IMR-90 (cell line): Measurements from ENCODE around the gene KCNK15. TPM values are rescaled to one million over a fixed set of nuclear protein-coding genes. Genes with fewer than 3 reads are reported as not detected.

Experiments
- ATAC-seq: fragments of 200-7000 bp; cut with Tn5 transposase; 2 replicates; pipeline ENCODE4 v1.9.1; 2020; ENCODE audit warnings: low read depth, mild to moderate bottlenecking, moderate library complexity
- BruUV-seq: library from RNA; stranded (reverse); fragments of 400-500 nt; replicated peaks from 2 replicates; lab custom pipeline; 2021; lab: Mats Ljungman, UMichigan
- CTCF ChIA-PET: fragments of 300-600 bp; formaldehyde crosslinking; extraction: SDS; loops from one replicate; lab custom pipeline; 2021; ENCODE audit warnings: antibody characterized with exemption; lab: Yijun Ruan, JAX
- POLR2A ChIA-PET: fragments of 300-600 bp; sonication (Branson Sonifier 250); formaldehyde crosslinking; loops from one replicate; lab custom pipeline; 2022; ENCODE audit warnings: antibody characterized with exemption; ENCODE audit not compliant: unreplicated experiment; lab: Charles Lee
- DNase-seq: peaks from one replicate; pipeline ENCODE4 v3.0.0; 2013
- H2AFZ ChIP-seq: replicated peaks from 2 replicates; pipeline ENCODE3; 2013; ENCODE audit warnings: low read length, mild to moderate bottlenecking; ENCODE audit not compliant: poor library complexity
- H2AK5ac ChIP-seq: 2 replicates; pipeline ENCODE4 v1.6.1; 2013; ENCODE audit warnings: low read depth, low read length, inconsistent platforms
- H2AK9ac ChIP-seq: replicated peaks from 2 replicates; pipeline ENCODE3; 2013; ENCODE audit warnings: mild to moderate bottlenecking, low read depth, low read length, moderate library complexity; ENCODE audit not compliant: poor library complexity
- H2BK120ac ChIP-seq: 2 replicates; pipeline ENCODE4 v1.6.1; 2013; ENCODE audit warnings: low read depth, low read length, inconsistent platforms
- H2BK15ac ChIP-seq: 3 replicates; pipeline ENCODE4 v1.6.1; 2013; ENCODE audit warnings: low read depth, low read length, inconsistent platforms
- H2BK20ac ChIP-seq: 2 replicates; pipeline ENCODE4 v1.6.1; 2013; ENCODE audit warnings: low read depth, mild to moderate bottlenecking, inconsistent platforms, low read length, moderate library complexity
- H2BK5ac ChIP-seq: 2 replicates; pipeline ENCODE4 v1.6.1; 2013; ENCODE audit warnings: mild to moderate bottlenecking, low read depth, low read length, inconsistent platforms; ENCODE audit not compliant: poor library complexity, severe bottlenecking
- H3K14ac ChIP-seq: replicated peaks from 2 replicates; pipeline ENCODE4 v1.6.1; 2013; ENCODE audit warnings: low read depth, low read length, inconsistent platforms
- H3K18ac ChIP-seq: 2 replicates; pipeline ENCODE4 v1.6.1; 2013; ENCODE audit warnings: low read depth, low read length, control low read depth
- H3K23ac ChIP-seq: 2 replicates; pipeline ENCODE4 v1.6.1; 2013; ENCODE audit warnings: low read depth, low read length, inconsistent platforms
- H3K27ac ChIP-seq: 2 replicates; pipeline ENCODE4 v1.5.1; 2013; ENCODE audit warnings: mild to moderate bottlenecking, control low read depth, low read length; ENCODE audit not compliant: insufficient read depth
- H3K27me3 ChIP-seq: 2 replicates; pipeline ENCODE4 v1.6.1; 2013; ENCODE audit warnings: low read length; ENCODE audit not compliant: control insufficient read depth, insufficient read depth
- H3K36me3 ChIP-seq: 2 replicates; pipeline ENCODE4 v1.6.1; 2013; ENCODE audit warnings: low read length, mixed read lengths; ENCODE audit not compliant: control insufficient read depth, insufficient read depth
- H3K4ac ChIP-seq: 2 replicates; pipeline ENCODE4 v1.6.1; 2013; ENCODE audit warnings: low read depth, low read length, inconsistent platforms
- H3K4me1 ChIP-seq: 2 replicates; pipeline ENCODE4 v1.6.1; 2013; ENCODE audit warnings: low read length, mixed read lengths; ENCODE audit not compliant: control insufficient read depth, insufficient read depth
- H3K4me2 ChIP-seq: 2 replicates; pipeline ENCODE4 v1.6.1; 2013; ENCODE audit warnings: low read depth, mild to moderate bottlenecking, control low read depth, low read length, moderate library complexity
- H3K4me3 ChIP-seq: 2 replicates; pipeline ENCODE4 v1.5.1; 2013; ENCODE audit warnings: low read depth, mild to moderate bottlenecking, control low read depth, low read length, moderate library complexity; ENCODE audit not compliant: insufficient read depth
- H3K56ac ChIP-seq: 2 replicates; pipeline ENCODE4 v1.6.1; 2013; ENCODE audit warnings: low read length, inconsistent platforms; ENCODE audit not compliant: insufficient read depth; ENCODE audit errors: extremely low read depth
- H3K79me1 ChIP-seq, 2 experiments: 2 replicates each; pipeline ENCODE4 v1.6.1; 2013; ENCODE audit warnings: low read length in 2 of 2, inconsistent platforms in 1 of 2, low read depth in 1 of 2
- H3K9ac ChIP-seq: 2 replicates; pipeline ENCODE4 v1.6.1; 2013; ENCODE audit warnings: low read depth, low read length, control low read depth
- H3K9me1 ChIP-seq: 2 replicates; pipeline ENCODE4 v1.6.1; 2013; ENCODE audit warnings: low read length, inconsistent platforms; ENCODE audit not compliant: insufficient read depth
- H3K9me3 ChIP-seq: 2 replicates; pipeline ENCODE4 v1.6.1; 2013; ENCODE audit warnings: low read length; ENCODE audit not compliant: control insufficient read depth, insufficient read depth
- H4K20me1 ChIP-seq: 2 replicates; pipeline ENCODE4 v1.6.1; 2013; ENCODE audit warnings: low read length, inconsistent platforms; ENCODE audit not compliant: insufficient read depth
- H4K5ac ChIP-seq: 2 replicates; pipeline ENCODE4 v1.6.1; 2013; ENCODE audit warnings: mild to moderate bottlenecking, low read depth, low read length, control low read depth
- H4K8ac ChIP-seq, 2 experiments: 2 replicates each; pipeline ENCODE4 v1.6.1; 2013; ENCODE audit warnings: low read depth in 2 of 2, low read length in 2 of 2, control low read depth in 1 of 2, inconsistent platforms in 1 of 2
- H4K91ac ChIP-seq: 2 replicates; pipeline ENCODE4 v1.6.1; 2013; ENCODE audit warnings: low read depth, low read length, inconsistent platforms; ENCODE audit not compliant: insufficient read depth
- BHLHE40 ChIP-seq: fragments of 150-350 bp; IDR thresholded peaks from 2 replicates; pipeline ENCODE4 v1.6.1; 2016; ENCODE audit warnings: mild to moderate bottlenecking, low read depth, low read length
- CEBPB ChIP-seq: IDR thresholded peaks from 2 replicates; pipeline ENCODE4 v1.6.1; 2012; ENCODE audit warnings: low read depth, low read length, improper control_type of control experiment
- FOS ChIP-seq: fragments of 150-350 bp; IDR thresholded peaks from 2 replicates; pipeline ENCODE4 v1.6.1; 2016; ENCODE audit warnings: low read depth, low read length
- MAFK ChIP-seq: IDR thresholded peaks from 2 replicates; pipeline ENCODE4 v1.6.1; 2012; ENCODE audit warnings: low read depth, low read length, improper control_type of control experiment
- MXI1 ChIP-seq: IDR thresholded peaks from 2 replicates; pipeline ENCODE4 v1.6.1; 2012; ENCODE audit warnings: low read depth, mild to moderate bottlenecking, low read length, moderate library complexity, borderline replicate concordance
- POLR2A ChIP-seq: IDR thresholded peaks from 2 replicates; pipeline ENCODE4 v1.6.1; 2012; ENCODE audit warnings: mild to moderate bottlenecking, low read depth, low read length
- WGBS, 2 experiments: methylation state at CpG; one replicate each; pipeline versions ENCODE4 v1.1.5 to v1.1.7; 2013; ENCODE audit warnings: missing lambda C conversion rate in 2 of 2; ENCODE audit not compliant: insufficient read length in 1 of 2; ENCODE audit errors: extremely low coverage in 2 of 2; 5-methylcytosine and 5-hydroxymethylcytosine counted together
- dilution Hi-C: fragments of 300-500 bp; cut with HindIII; formaldehyde crosslinking; loops from one replicate; pipeline ENCODE4 v1.14.3; 2018; ENCODE audit warnings: low sequenced_read_pairs; ENCODE audit not compliant: unreplicated experiment
- in situ Hi-C: fragments of 300-500 bp; cut with MboI; formaldehyde crosslinking; loops from 3 replicates; pipeline ENCODE4 v1.14.3; 2019; ENCODE audit warnings: low sequenced_read_pairs, inconsistent platforms, mixed read lengths
- intact Hi-C: fragments of 100-400 bp; cut with micrococcal nuclease; formaldehyde crosslinking; loops from 2 replicates; pipeline ENCODE4 v1.10.0; 2022
- polyA plus RNA-seq, 3 experiments: library from polyadenylated mRNA; depleted of rRNA; stranded (reverse); fragments of >200 nt; gene quantifications; 2 replicates each; pipeline ENCODE4 v1.2.3, GENCODE V29; 2012; ENCODE audit warnings: low replicate concordance in 1 of 3
- total RNA-seq: library from RNA; depleted of rRNA; stranded (reverse); fragments of >200 nt; gene quantifications from 2 replicates; pipeline ENCODE4 v1.2.3, GENCODE V29; 2012
- TF ChIP-seq, protein P1 (sequence below): fragments of 150-350 bp; IDR thresholded peaks from 2 replicates; pipeline ENCODE4 v1.6.1; 2016; ENCODE audit warnings: low read depth, mild to moderate bottlenecking, low read length, moderate library complexity, borderline replicate concordance

KCNK15 gene
- total and polyA plus RNA-seq, 2 of the 4 experiments (the other 2 are of a cell fraction), result not detected

DNA sequence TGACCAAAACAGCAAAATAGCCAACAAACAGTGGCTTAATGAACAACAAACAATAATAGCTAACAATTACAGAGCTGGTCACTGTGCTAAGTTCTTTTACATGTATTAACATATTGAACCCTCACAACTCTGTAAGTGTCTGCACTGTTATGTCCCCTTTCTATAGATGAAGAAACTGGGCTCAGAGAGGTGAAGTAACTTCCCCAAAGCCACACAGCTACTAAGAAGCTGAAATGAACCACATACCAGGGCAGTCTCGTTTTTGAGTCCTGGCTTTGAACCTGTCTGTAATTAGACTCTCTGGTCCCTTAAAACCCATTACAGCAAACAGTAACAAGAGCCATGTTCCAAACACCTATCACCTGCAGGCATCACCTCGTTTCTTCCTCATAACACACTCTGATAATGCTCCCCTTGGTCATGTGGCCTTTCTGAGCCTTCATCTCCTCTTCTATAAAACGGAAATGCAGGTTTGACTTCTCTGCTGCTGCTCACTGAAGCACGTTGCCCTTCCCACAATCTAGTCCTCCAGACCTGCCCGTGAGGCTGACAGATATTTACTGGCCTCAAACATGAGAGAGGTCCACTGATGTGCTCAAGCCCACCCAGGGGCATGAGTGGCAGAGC lies 23.3 kb downstream of the KCNK15 start:
- Histone ChIP-seq H3K79me1 (no peaks in the 10 kb centered on the region), H3K9me1 (peaks cover 4% of the 10 kb centered on the region; the same call in 1 of the 2 replicates), H4K20me1 (no peaks in the 10 kb centered on the region), H2AFZ (no peak overlapping the region), H3K4me3 (no peak overlapping the region), H3K9ac (no peak overlapping the region), H2AK5ac (no peak overlapping the region), H3K14ac (no peak overlapping the region), H3K4ac (no peak overlapping the region), H3K23ac (no peak overlapping the region), H3K27me3 (peaks cover 40% of the 10 kb centered on the region), H4K5ac (no peak overlapping the region), H2BK5ac (no peak overlapping the region), H2BK15ac (no peak overlapping the region), H3K56ac (no peak overlapping the region), H3K4me2 (no peak overlapping the region), H2BK20ac (no peak overlapping the region), H3K18ac (no peak overlapping the region), H2AK9ac (no peak overlapping the region), H3K4me1 (no peaks in the 10 kb centered on the region), H2BK120ac (no peak overlapping the region), H4K8ac (no peak overlapping the region), H3K9me3 (no peaks in the 10 kb centered on the region), H3K27ac (no peak overlapping the region), H4K91ac (no peak overlapping the region), H3K36me3 (no peaks in the 10 kb centered on the region)
- intact Hi-C loops, result no loop called here
- ATAC-seq (no peak), DNase-seq (no peak)
- POLR2A ChIA-PET, result no interaction called here
- no TSS peak for BruUV-seq
- no peak for TF ChIP-seq CEBPB
- no peak for TF ChIP-seq FOS
- no peak for TF ChIP-seq BHLHE40
- TF ChIP-seq MAFK, result no peak
- no peak for TF ChIP-seq POLR2A
- TF ChIP-seq, protein P1, sequence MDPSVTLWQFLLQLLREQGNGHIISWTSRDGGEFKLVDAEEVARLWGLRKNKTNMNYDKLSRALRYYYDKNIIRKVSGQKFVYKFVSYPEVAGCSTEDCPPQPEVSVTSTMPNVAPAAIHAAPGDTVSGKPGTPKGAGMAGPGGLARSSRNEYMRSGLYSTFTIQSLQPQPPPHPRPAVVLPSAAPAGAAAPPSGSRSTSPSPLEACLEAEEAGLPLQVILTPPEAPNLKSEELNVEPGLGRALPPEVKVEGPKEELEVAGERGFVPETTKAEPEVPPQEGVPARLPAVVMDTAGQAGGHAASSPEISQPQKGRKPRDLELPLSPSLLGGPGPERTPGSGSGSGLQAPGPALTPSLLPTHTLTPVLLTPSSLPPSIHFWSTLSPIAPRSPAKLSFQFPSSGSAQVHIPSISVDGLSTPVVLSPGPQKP, result no peak
- no peak for TF ChIP-seq MXI1
- CTCF ChIA-PET, result no interaction called here
- WGBS, 2 experiments, result 5% methylated on average over 4 of the region's 5 CpGs; no CpG with 5 or more reads in 1 of the 2 experiments
- in situ Hi-C loops, result no loop called here
- dilution Hi-C loops, result no loop called here
